OCI-LY1 (cell line): ENCODE data around the gene CASZ1.

Experiments
- EZH2 ChIP-seq: fragments of 200-600 bp; sonication (generic), shearing (Covaris generic); IDR thresholded peaks from 2 replicates; pipeline ENCODE4 v1.8.0; 2017; ENCODE audit warnings: borderline replicate concordance, mixed run types, mild to moderate bottlenecking, antibody characterized with exemption, low read length, moderate library complexity, mixed read lengths
- TF ChIP-seq, protein P1 (sequence below): fragments of 200-600 bp; sonication (generic), shearing (Covaris generic); IDR thresholded peaks from 2 replicates; pipeline ENCODE4 v1.5.1; 2017; ENCODE audit warnings: mild to moderate bottlenecking, antibody characterized with exemption, low read length, moderate library complexity, mixed read lengths

DNA sequence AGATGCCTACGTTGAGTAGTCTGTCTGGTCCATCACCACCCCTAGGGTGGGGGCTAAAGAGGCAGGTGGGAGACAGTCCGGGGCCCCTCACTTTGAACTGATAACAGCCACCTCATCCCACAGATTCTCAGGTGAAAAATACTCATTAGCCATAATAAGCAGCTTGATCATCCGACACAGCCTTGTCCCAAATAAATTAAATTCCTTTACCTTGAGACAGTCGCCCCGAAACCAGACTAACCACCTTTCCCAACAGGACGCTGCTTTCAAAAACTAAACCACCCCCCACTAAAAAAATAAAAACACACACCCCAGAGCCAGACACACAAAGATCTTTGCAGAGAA lies 103.3 kb downstream of the CASZ1 start:
- TF ChIP-seq, protein P1, sequence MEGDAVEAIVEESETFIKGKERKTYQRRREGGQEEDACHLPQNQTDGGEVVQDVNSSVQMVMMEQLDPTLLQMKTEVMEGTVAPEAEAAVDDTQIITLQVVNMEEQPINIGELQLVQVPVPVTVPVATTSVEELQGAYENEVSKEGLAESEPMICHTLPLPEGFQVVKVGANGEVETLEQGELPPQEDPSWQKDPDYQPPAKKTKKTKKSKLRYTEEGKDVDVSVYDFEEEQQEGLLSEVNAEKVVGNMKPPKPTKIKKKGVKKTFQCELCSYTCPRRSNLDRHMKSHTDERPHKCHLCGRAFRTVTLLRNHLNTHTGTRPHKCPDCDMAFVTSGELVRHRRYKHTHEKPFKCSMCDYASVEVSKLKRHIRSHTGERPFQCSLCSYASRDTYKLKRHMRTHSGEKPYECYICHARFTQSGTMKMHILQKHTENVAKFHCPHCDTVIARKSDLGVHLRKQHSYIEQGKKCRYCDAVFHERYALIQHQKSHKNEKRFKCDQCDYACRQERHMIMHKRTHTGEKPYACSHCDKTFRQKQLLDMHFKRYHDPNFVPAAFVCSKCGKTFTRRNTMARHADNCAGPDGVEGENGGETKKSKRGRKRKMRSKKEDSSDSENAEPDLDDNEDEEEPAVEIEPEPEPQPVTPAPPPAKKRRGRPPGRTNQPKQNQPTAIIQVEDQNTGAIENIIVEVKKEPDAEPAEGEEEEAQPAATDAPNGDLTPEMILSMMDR = no peak
- no peak for TF ChIP-seq EZH2
